ENCODE results near the gene MESD.

GRCh38 chr15:80946576-80946975 is 43.0 kb downstream of the MESD start:
- no peak for TF ChIP-seq CTCF (IDR thresholded peaks at IDR 0.05)
- TF ChIP-seq POLR2A (IDR thresholded peaks at IDR 0.05): no peak
